SK-N-SH treated with all-trans-retinoic acid at 6 μM for 48 hours (cell line): Measurements from ENCODE around the gene HSD17B11.
"Not testable (repeated sequence)": the region's sequence is repeated elsewhere in the genome, so short reads cannot be mapped to it uniquely, and the experiment has no call there.

Experiments
- ATAC-seq: fragments of 200-7000 bp; cut with Tn5 transposase; 3 replicates; pipeline ENCODE4 v1.9.1; 2020; ENCODE audit warnings: mild to moderate bottlenecking, moderate library complexity
- ARNTL ChIP-seq: fragments of 450-650 bp; formaldehyde crosslinking; IDR thresholded peaks from 2 replicates; pipeline ENCODE4 v1.5.0; 2020; ENCODE audit warnings: low read depth, mild to moderate bottlenecking, moderate library complexity, borderline replicate concordance
- BACH2 ChIP-seq: fragments of 250-450 bp; sonication (Bioruptor Pico); IDR thresholded peaks from 2 replicates; pipeline ENCODE4 v1.9.0; 2021; ENCODE audit warnings: mild to moderate bottlenecking, borderline replicate concordance
- CREB5 ChIP-seq: fragments of 250-450 bp; sonication (Bioruptor Pico); IDR thresholded peaks from 2 replicates; pipeline ENCODE4 v1.5.1; 2020; ENCODE audit warnings: low read depth, mild to moderate bottlenecking, moderate library complexity
- CSDC2 ChIP-seq: fragments of 250-450 bp; sonication (Bioruptor Pico); IDR thresholded peaks from 2 replicates; pipeline ENCODE4 v1.5.0; 2020; ENCODE audit warnings: mild to moderate bottlenecking, moderate library complexity
- ESRRG ChIP-seq: fragments of 250-450 bp; sonication (Bioruptor Pico); IDR thresholded peaks from 2 replicates; pipeline ENCODE4 v1.6.1; 2021; ENCODE audit warnings: mild to moderate bottlenecking
- GLIS3 ChIP-seq: fragments of 250-450 bp; sonication (Bioruptor Pico); IDR thresholded peaks from 2 replicates; pipeline ENCODE4 v1.5.0; 2020; ENCODE audit warnings: mild to moderate bottlenecking, moderate library complexity
- ISL1 ChIP-seq: fragments of 250-450 bp; sonication (Bioruptor Pico); IDR thresholded peaks from 2 replicates; pipeline ENCODE4 v2.1.2; 2022; ENCODE audit warnings: mild to moderate bottlenecking, moderate library complexity
- OSR1 ChIP-seq: fragments of 250-450 bp; sonication (Bioruptor Pico); IDR thresholded peaks from 2 replicates; pipeline ENCODE4 v1.8.0; 2022; ENCODE audit warnings: moderate library complexity, mild to moderate bottlenecking, inconsistent platforms
- PPARA ChIP-seq: fragments of 250-450 bp; sonication (Bioruptor Pico); IDR thresholded peaks from 2 replicates; pipeline ENCODE4 v1.5.0; 2020; ENCODE audit warnings: mild to moderate bottlenecking, borderline replicate concordance
- SNAI2 ChIP-seq: fragments of 250-450 bp; sonication (Bioruptor Pico); IDR thresholded peaks from 2 replicates; pipeline ENCODE4 v1.5.0; 2020; ENCODE audit warnings: mild to moderate bottlenecking, moderate library complexity
- TCF4 ChIP-seq: fragments of 250-450 bp; sonication (Bioruptor Pico); IDR thresholded peaks from 2 replicates; pipeline ENCODE4 v1.8.0; 2021; ENCODE audit warnings: mild to moderate bottlenecking, moderate library complexity, borderline replicate concordance
- TOX ChIP-seq: fragments of 250-450 bp; sonication (Bioruptor Pico); IDR thresholded peaks from 2 replicates; pipeline ENCODE4 v1.8.0; 2021; ENCODE audit warnings: mild to moderate bottlenecking, moderate library complexity, borderline replicate concordance
- TSHZ2 ChIP-seq: fragments of 250-450 bp; sonication (Bioruptor Pico); IDR thresholded peaks from 2 replicates; pipeline ENCODE4 v1.5.0; 2020; ENCODE audit warnings: mild to moderate bottlenecking, moderate library complexity
- ZC3H10 ChIP-seq: fragments of 250-450 bp; sonication (Bioruptor Pico); IDR thresholded peaks from 2 replicates; pipeline ENCODE4 v1.5.1; 2021; ENCODE audit warnings: mild to moderate bottlenecking, moderate library complexity
- ZFP3 ChIP-seq: fragments of 250-450 bp; sonication (Bioruptor Pico); IDR thresholded peaks from 2 replicates; pipeline ENCODE4 v1.5.0; 2020; ENCODE audit warnings: mild to moderate bottlenecking, moderate library complexity
- ZFP30 ChIP-seq: fragments of 450-650 bp; formaldehyde crosslinking; IDR thresholded peaks from 2 replicates; pipeline ENCODE4 v1.5.0; 2022; ENCODE audit warnings: mild to moderate bottlenecking, moderate library complexity
- ZNF70 ChIP-seq: fragments of 450-650 bp; formaldehyde crosslinking; IDR thresholded peaks from 2 replicates; pipeline ENCODE4 v1.5.0; 2020; ENCODE audit warnings: mild to moderate bottlenecking, moderate library complexity
- ZNF8 ChIP-seq: fragments of 450-650 bp; formaldehyde crosslinking; IDR thresholded peaks from 2 replicates; pipeline ENCODE4 v1.5.0; 2020; ENCODE audit warnings: mild to moderate bottlenecking, moderate library complexity
- TF ChIP-seq, protein P1 (sequence below): fragments of 250-450 bp; sonication (Bioruptor Pico); IDR thresholded peaks from 2 replicates; pipeline ENCODE4 v1.8.0; 2021; ENCODE audit warnings: low read depth, mild to moderate bottlenecking, moderate library complexity, borderline replicate concordance
- TF ChIP-seq, protein P2 (sequence below): fragments of 250-450 bp; sonication (Bioruptor Pico); IDR thresholded peaks from 2 replicates; pipeline ENCODE4 v1.8.0; 2020; ENCODE audit warnings: mild to moderate bottlenecking, moderate library complexity, borderline replicate concordance

Gene HSD17B11

GRCh38 chr4:87403732-87404131 lies 12.7 kb upstream of the HSD17B11 start:
- ATAC-seq, result not testable (repeated sequence)
- TF ChIP-seq ISL1 (CRISPR knock-in tag), result peak; percentile 41
- TF ChIP-seq, all 23 proteins: peak for 1; not testable (repeated sequence) for 22

DNA sequence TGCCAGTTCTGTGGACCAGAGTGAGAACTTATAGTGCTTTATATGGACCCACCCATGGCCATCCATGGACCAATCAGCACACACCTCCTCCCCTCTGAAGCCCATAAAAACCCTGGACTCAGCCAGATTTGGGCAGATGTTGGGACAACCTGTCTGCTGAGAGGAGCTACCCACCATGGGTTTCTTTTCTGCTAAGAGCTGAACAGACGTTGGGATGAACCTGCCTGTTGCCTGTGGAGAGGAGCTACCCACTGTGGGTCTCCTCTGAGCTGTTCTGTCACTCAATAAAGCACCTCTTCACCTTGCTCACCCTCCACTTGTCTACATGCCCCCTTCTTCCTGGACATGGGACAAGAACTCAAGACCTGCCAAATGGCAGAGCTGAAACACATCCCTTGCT lies 9.0 kb upstream of the HSD17B11 start:
- no peak for ATAC-seq
- TF ChIP-seq, protein P1, sequence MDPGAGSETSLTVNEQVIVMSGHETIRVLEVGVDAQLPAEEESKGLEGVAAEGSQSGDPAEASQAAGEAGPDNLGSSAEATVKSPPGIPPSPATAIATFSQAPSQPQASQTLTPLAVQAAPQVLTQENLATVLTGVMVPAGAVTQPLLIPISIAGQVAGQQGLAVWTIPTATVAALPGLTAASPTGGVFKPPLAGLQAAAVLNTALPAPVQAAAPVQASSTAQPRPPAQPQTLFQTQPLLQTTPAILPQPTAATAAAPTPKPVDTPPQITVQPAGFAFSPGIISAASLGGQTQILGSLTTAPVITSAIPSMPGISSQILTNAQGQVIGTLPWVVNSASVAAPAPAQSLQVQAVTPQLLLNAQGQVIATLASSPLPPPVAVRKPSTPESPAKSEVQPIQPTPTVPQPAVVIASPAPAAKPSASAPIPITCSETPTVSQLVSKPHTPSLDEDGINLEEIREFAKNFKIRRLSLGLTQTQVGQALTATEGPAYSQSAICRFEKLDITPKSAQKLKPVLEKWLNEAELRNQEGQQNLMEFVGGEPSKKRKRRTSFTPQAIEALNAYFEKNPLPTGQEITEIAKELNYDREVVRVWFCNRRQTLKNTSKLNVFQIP (CRISPR knock-in tag), result no peak
- no peak for TF ChIP-seq CREB5 (CRISPR knock-in tag)
- TF ChIP-seq, all 23 proteins: peak for 0

DNA sequence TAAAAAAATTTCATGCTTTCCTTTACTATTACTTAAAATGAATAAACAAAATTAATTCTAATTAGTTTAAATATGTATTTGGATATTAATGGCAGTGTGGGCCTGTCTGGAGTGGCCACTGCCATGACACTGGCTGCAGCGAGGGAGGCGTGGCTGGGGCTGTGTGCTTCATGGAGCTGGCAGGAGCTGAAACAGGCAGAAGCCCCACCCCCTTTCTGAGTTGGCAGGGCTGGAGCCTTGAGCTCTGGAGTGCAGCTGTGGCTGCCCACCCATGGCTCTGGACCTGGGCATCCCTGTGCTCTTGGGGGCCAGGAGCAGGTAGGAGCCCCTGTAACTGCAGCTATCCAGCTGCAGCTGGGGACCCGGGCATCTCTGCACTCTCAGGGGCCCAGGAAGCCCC lies 8.2 kb upstream of the HSD17B11 start:
- ATAC-seq, result no peak
- no peak for TF ChIP-seq BACH2
- no peak for TF ChIP-seq ZC3H10 (CRISPR knock-in tag)
- TF ChIP-seq ZNF8 (CRISPR knock-in tag), result no peak
- TF ChIP-seq ZFP30 (CRISPR knock-in tag), result no peak
- TF ChIP-seq, protein P1 (CRISPR knock-in tag), result no peak
- TF ChIP-seq PPARA (CRISPR knock-in tag), result no peak
- TF ChIP-seq ESRRG (CRISPR knock-in tag), result no peak
- TF ChIP-seq ZFP3 (CRISPR knock-in tag), result no peak
- no peak for TF ChIP-seq TOX (CRISPR knock-in tag)
- TF ChIP-seq, protein P2, sequence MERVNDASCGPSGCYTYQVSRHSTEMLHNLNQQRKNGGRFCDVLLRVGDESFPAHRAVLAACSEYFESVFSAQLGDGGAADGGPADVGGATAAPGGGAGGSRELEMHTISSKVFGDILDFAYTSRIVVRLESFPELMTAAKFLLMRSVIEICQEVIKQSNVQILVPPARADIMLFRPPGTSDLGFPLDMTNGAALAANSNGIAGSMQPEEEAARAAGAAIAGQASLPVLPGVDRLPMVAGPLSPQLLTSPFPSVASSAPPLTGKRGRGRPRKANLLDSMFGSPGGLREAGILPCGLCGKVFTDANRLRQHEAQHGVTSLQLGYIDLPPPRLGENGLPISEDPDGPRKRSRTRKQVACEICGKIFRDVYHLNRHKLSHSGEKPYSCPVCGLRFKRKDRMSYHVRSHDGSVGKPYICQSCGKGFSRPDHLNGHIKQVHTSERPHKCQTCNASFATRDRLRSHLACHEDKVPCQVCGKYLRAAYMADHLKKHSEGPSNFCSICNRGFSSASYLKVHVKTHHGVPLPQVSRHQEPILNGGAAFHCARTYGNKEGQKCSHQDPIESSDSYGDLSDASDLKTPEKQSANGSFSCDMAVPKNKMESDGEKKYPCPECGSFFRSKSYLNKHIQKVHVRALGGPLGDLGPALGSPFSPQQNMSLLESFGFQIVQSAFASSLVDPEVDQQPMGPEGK (CRISPR knock-in tag), result no peak
- TF ChIP-seq OSR1 (CRISPR knock-in tag), result no peak
- TF ChIP-seq ARNTL (CRISPR knock-in tag), result no peak
- no peak for TF ChIP-seq SNAI2
- no peak for TF ChIP-seq ISL1 (CRISPR knock-in tag)
- TF ChIP-seq CSDC2, result no peak
- TF ChIP-seq TCF4 (CRISPR knock-in tag), result no peak
- no peak for TF ChIP-seq GLIS3 (CRISPR knock-in tag)

GRCh38 chr4:87395851-87396250 lies 4.9 kb upstream of the HSD17B11 start:
- ATAC-seq, result not testable (repeated sequence)

GRCh38 chr4:87395073-87395472 lies 4.1 kb upstream of the HSD17B11 start:
- ATAC-seq, result not testable (repeated sequence)

GRCh38 chr4:87392183-87392582 lies 1.2 kb upstream of the HSD17B11 start:
- TF ChIP-seq, protein P1 (CRISPR knock-in tag), result no peak
- TF ChIP-seq PPARA (CRISPR knock-in tag) (no peak), TSHZ2 (CRISPR knock-in tag) (no peak), ZFP3 (CRISPR knock-in tag) (no peak), CREB5 (CRISPR knock-in tag) (no peak), ZNF70 (CRISPR knock-in tag) (no peak), GLIS3 (CRISPR knock-in tag) (no peak)
- TF ChIP-seq, all 23 proteins: peak for 0

More at GRCh38 chr4:87392183-87392582, 1.2 kb upstream of the HSD17B11 start:
- no peak for ATAC-seq
